Mesendoderm (in vitro differentiated cells): ENCODE measurements around the gene BNIP3.

Experiments
- DNase-seq: peaks from one replicate; pipeline ENCODE4 v3.0.0; 2013
- H2AK5ac ChIP-seq: 2 replicates; pipeline ENCODE4 v1.6.1; 2013; ENCODE audit warnings: low read length, inconsistent platforms
- H2BK120ac ChIP-seq: 2 replicates; pipeline ENCODE4 v1.6.1; 2013; ENCODE audit warnings: low read depth, mild to moderate bottlenecking, low read length, moderate library complexity, mixed read lengths
- H2BK15ac ChIP-seq: replicated peaks from 2 replicates; pipeline ENCODE4 v1.6.1; 2013; ENCODE audit warnings: low read depth, mild to moderate bottlenecking, moderate library complexity
- H2BK5ac ChIP-seq: 2 replicates; pipeline ENCODE4 v1.6.1; 2013; ENCODE audit warnings: low read length, inconsistent platforms
- H3K18ac ChIP-seq: 2 replicates; pipeline ENCODE4 v1.6.1; 2013; ENCODE audit warnings: mild to moderate bottlenecking, low read length, mixed read lengths
- H3K23ac ChIP-seq: one replicate; pipeline ENCODE4 v1.6.1; 2013; ENCODE audit warnings: low read length
- H3K27ac ChIP-seq: 2 replicates; pipeline ENCODE4 v1.5.1; 2013; ENCODE audit warnings: low read depth, mild to moderate bottlenecking, inconsistent platforms, low read length, moderate library complexity
- H3K27me3 ChIP-seq: 2 replicates; pipeline ENCODE4 v1.6.1; 2013; ENCODE audit warnings: low read length, control low read depth, mild to moderate bottlenecking, inconsistent platforms; ENCODE audit not compliant: insufficient read depth, poor library complexity
- H3K36me3 ChIP-seq: 2 replicates; pipeline ENCODE4 v1.6.1; 2013; ENCODE audit warnings: low read length, inconsistent platforms; ENCODE audit not compliant: control insufficient read depth, insufficient read depth
- H3K4ac ChIP-seq: one replicate; pipeline ENCODE4 v1.6.1; 2013; ENCODE audit warnings: low read depth, mild to moderate bottlenecking, low read length, moderate library complexity
- H3K4me1 ChIP-seq: 2 replicates; pipeline ENCODE4 v1.6.1; 2013; ENCODE audit warnings: low read depth, low read length, inconsistent platforms; ENCODE audit not compliant: control insufficient read depth
- H3K4me2 ChIP-seq: 2 replicates; pipeline ENCODE4 v1.6.1; 2013; ENCODE audit warnings: low read length
- H3K4me3 ChIP-seq: 2 replicates; pipeline ENCODE4 v1.5.1; 2013; ENCODE audit warnings: mild to moderate bottlenecking, low read length
- H3K56ac ChIP-seq: one replicate; pipeline ENCODE4 v1.6.1; 2013; ENCODE audit warnings: low read length
- H3K79me1 ChIP-seq: 2 replicates; pipeline ENCODE4 v1.6.1; 2013; ENCODE audit warnings: low read length, inconsistent platforms
- H3K79me2 ChIP-seq: 2 replicates; pipeline ENCODE4 v1.6.1; 2013; ENCODE audit warnings: mild to moderate bottlenecking, low read length; ENCODE audit not compliant: control insufficient read depth, insufficient read depth
- H3K9ac ChIP-seq: 2 replicates; pipeline ENCODE4 v1.6.1; 2013; ENCODE audit warnings: low read length, inconsistent platforms
- H4K5ac ChIP-seq: one replicate; pipeline ENCODE4 v1.6.1; 2013; ENCODE audit warnings: low read length
- H4K8ac ChIP-seq: one replicate; pipeline ENCODE4 v1.6.1; 2013; ENCODE audit warnings: low read depth, mild to moderate bottlenecking, control low read depth, low read length, moderate library complexity
- WGBS: extraction: QIAGEN DNeasy Blood & Tissue Kit; methylation state at CpG from one replicate; pipeline ENCODE4 v1.1.7; 2013; ENCODE audit warnings: low lambda C conversion rate, missing lambda C conversion rate; ENCODE audit not compliant: insufficient coverage; ENCODE audit errors: extremely low coverage; 5-methylcytosine and 5-hydroxymethylcytosine counted together

BNIP3 gene

GRCh38 chr10:131949041-131949862 is 32.5 kb downstream of the BNIP3 start:
- H3K36me3 ChIP-seq: peaks cover 19% of the 10 kb centered on the region
- H2BK15ac ChIP-seq: no peak overlapping the region
- no peak overlapping the region for H4K8ac ChIP-seq
- H3K4ac ChIP-seq: no peak overlapping the region
- no peaks in the 10 kb centered on the region for H3K27me3 ChIP-seq
- H3K23ac ChIP-seq: no peak overlapping the region
- no peak overlapping the region for H3K18ac ChIP-seq
- peaks cover 4% of the 10 kb centered on the region for H3K79me1 ChIP-seq
- no peak overlapping the region for H3K56ac ChIP-seq
- H2BK5ac ChIP-seq: no peak overlapping the region
- no peak overlapping the region for H3K9ac ChIP-seq
- no peak overlapping the region for H3K4me2 ChIP-seq
- H3K4me3 ChIP-seq: no peak overlapping the region
- no peaks in the 10 kb centered on the region for H3K79me2 ChIP-seq
- DNase-seq: no peak
- no peak overlapping the region for H2BK120ac ChIP-seq
- H3K27ac ChIP-seq: no peak overlapping the region
- no CpG with 5 or more reads among the region's 23 CpGs for WGBS
- H3K4me1 ChIP-seq: no peaks in the 10 kb centered on the region
- no peak overlapping the region for H2AK5ac ChIP-seq
- no peak overlapping the region for H4K5ac ChIP-seq

- H2AK5ac ChIP-seq: no peak overlapping the region
- no peak overlapping the region for H3K4ac ChIP-seq
- no peaks in the 10 kb centered on the region for H3K27me3 ChIP-seq
- no peak overlapping the region for H2BK5ac ChIP-seq
- no CpG with 5 or more reads among the region's 6 CpGs for WGBS
- no peak overlapping the region for H3K56ac ChIP-seq
- H3K4me1 ChIP-seq: no peaks in the 10 kb centered on the region
- H3K27ac ChIP-seq: no peak overlapping the region
- H3K4me2 ChIP-seq: no peak overlapping the region
- peaks cover 4% of the 10 kb centered on the region for H3K79me1 ChIP-seq
- peaks cover 17% of the 10 kb centered on the region for H3K36me3 ChIP-seq
- no peak overlapping the region for H2BK15ac ChIP-seq
- DNase-seq: no peak
- no peak overlapping the region for H3K4me3 ChIP-seq
- no peak overlapping the region for H3K9ac ChIP-seq
- H3K18ac ChIP-seq: no peak overlapping the region
- no peak overlapping the region for H2BK120ac ChIP-seq
- H3K79me2 ChIP-seq: no peaks in the 10 kb centered on the region
- H3K23ac ChIP-seq: no peak overlapping the region
- no peak overlapping the region for H4K8ac ChIP-seq
- H4K5ac ChIP-seq: no peak overlapping the region
Measured at GRCh38 chr10:131948501-131948900, 33.2 kb downstream of the BNIP3 start.

GRCh38 chr10:131947631-131948347 is 33.9 kb downstream of the BNIP3 start:
- H3K9ac ChIP-seq: no peak overlapping the region
- H3K79me1 ChIP-seq: peaks cover 4% of the 10 kb centered on the region
- no peak overlapping the region for H4K8ac ChIP-seq
- H3K23ac ChIP-seq: no peak overlapping the region
- H2BK15ac ChIP-seq: no peak overlapping the region
- H3K79me2 ChIP-seq: no peaks in the 10 kb centered on the region
- H3K27me3 ChIP-seq: no peaks in the 10 kb centered on the region
- peaks cover 17% of the 10 kb centered on the region for H3K36me3 ChIP-seq
- H3K4me1 ChIP-seq: no peaks in the 10 kb centered on the region
- no peak overlapping the region for H3K56ac ChIP-seq
- H2BK120ac ChIP-seq: no peak overlapping the region
- no peak overlapping the region for H4K5ac ChIP-seq
- no peak overlapping the region for H2AK5ac ChIP-seq
- no peak for DNase-seq
- H3K4me2 ChIP-seq: no peak overlapping the region
- H3K27ac ChIP-seq: no peak overlapping the region
- H3K4me3 ChIP-seq: no peak overlapping the region
- no peak overlapping the region for H3K18ac ChIP-seq
- no peak overlapping the region for H2BK5ac ChIP-seq
- WGBS: 100% methylated on average over 1 of the region's 18 CpGs
- H3K4ac ChIP-seq: no peak overlapping the region

- no peak overlapping the region for H2BK5ac ChIP-seq
- H3K18ac ChIP-seq: no peak overlapping the region
- no CpG with 5 or more reads among the region's 14 CpGs for WGBS
- H2BK120ac ChIP-seq: no peak overlapping the region
- H3K4ac ChIP-seq: no peak overlapping the region
- no peaks in the 10 kb centered on the region for H3K27me3 ChIP-seq
- peaks cover 4% of the 10 kb centered on the region for H3K79me1 ChIP-seq
- H3K79me2 ChIP-seq: no peaks in the 10 kb centered on the region
- no peak overlapping the region for H3K56ac ChIP-seq
- no peak overlapping the region for H3K23ac ChIP-seq
- H3K36me3 ChIP-seq: peaks cover 17% of the 10 kb centered on the region
- H3K9ac ChIP-seq: no peak overlapping the region
- no peak overlapping the region for H3K4me3 ChIP-seq
- no peak overlapping the region for H3K27ac ChIP-seq
- no peaks in the 10 kb centered on the region for H3K4me1 ChIP-seq
- DNase-seq: no peak
- no peak overlapping the region for H4K8ac ChIP-seq
- no peak overlapping the region for H4K5ac ChIP-seq
- no peak overlapping the region for H3K4me2 ChIP-seq
- H2AK5ac ChIP-seq: no peak overlapping the region
- H2BK15ac ChIP-seq: no peak overlapping the region
Measured at GRCh38 chr10:131946880-131947279, 34.8 kb downstream of the BNIP3 start.

- Histone ChIP-seq H3K56ac (no peak overlapping the region), H4K5ac (no peak overlapping the region), H3K36me3 (peaks cover 17% of the 10 kb centered on the region), H3K4me2 (no peak overlapping the region), H3K23ac (no peak overlapping the region), H3K27ac (no peak overlapping the region), H2AK5ac (no peak overlapping the region), H2BK15ac (no peak overlapping the region), H4K8ac (no peak overlapping the region), H3K79me2 (no peaks in the 10 kb centered on the region), H3K79me1 (peaks cover 4% of the 10 kb centered on the region), H3K4me1 (no peaks in the 10 kb centered on the region), H3K4ac (no peak overlapping the region), H3K18ac (no peak overlapping the region), H2BK120ac (no peak overlapping the region), H3K27me3 (no peaks in the 10 kb centered on the region), H3K4me3 (no peak overlapping the region), H3K9ac (no peak overlapping the region), H2BK5ac (no peak overlapping the region)
- WGBS: no CpG with 5 or more reads among the region's 14 CpGs
- no peak for DNase-seq
Measured at GRCh38 chr10:131946321-131946751, 35.4 kb downstream of the BNIP3 start.
